ENCODE results near the gene ARSB. TPM values are rescaled to one million over a fixed set of nuclear protein-coding genes. Genes with fewer than 3 reads are reported as not detected.

Gene ARSB
- total and polyA plus RNA-seq, 2 donors (not counting 1 experiment from before 2014, with no cell fraction given) = 10.1 to 27.7 TPM

DNA sequence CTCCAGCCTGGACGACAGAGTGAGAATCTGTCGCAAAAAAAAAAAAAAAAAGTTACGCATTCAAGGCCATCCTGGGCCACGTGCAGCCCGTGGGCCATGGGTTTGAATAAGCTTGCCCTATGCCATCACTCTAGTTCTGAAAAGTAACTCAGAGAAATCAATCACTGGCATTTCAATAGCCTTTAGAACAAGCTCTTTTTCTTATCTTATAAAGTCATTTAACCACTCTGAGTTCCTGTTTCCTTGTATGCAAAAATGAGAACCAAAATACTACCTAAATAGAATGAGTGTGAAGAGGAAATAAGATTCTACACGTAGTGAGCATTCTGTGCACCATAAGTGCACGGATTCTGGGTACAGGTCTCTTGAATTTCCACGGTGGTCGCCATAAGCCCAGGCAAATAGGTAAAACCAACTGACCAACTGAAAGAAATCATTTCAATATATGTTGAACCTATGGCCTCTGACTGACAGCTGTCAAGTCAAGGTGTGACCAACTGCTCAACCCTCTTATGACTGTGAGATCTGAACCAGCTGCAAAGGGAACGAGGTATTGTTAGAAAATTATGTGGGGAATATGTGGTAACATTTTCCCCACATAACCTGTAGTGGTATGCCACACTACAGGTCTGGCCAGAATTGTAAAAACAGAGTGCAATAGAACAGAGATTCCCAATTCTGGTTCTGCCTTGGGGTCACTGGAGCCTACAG is 192.6 kb downstream of the ARSB start:
- H3K9ac ChIP-seq (ENCODE audit: insufficient read depth, low read length) = no peak overlapping the region
- DNase-seq (ENCODE audit: low read depth in 2 of 2) = no peak
- H4K20me1 ChIP-seq (ENCODE audit: control insufficient read depth, extremely low read depth, insufficient read depth, low read length) = no peaks in the 10 kb centered on the region
- H3K4me2 ChIP-seq (ENCODE audit: extremely low read depth, insufficient read depth, low read length) = no peak overlapping the region
- no peak overlapping the region for H3K4me3 ChIP-seq (replicated peaks in 1 of 4; ENCODE audit: control extremely low read depth in 1 of 4, insufficient read depth in 1 of 4, low read depth in 3 of 4, low read length in 4 of 4)
- H3K36me3 ChIP-seq (ENCODE audit: control insufficient read depth, insufficient read depth, low read length) = no peaks in the 10 kb centered on the region
- no peak for TF ChIP-seq EZH2 (IDR thresholded peaks at IDR 0.05; ENCODE audit: low read length, missing control alignments)
- TF ChIP-seq, protein P1, sequence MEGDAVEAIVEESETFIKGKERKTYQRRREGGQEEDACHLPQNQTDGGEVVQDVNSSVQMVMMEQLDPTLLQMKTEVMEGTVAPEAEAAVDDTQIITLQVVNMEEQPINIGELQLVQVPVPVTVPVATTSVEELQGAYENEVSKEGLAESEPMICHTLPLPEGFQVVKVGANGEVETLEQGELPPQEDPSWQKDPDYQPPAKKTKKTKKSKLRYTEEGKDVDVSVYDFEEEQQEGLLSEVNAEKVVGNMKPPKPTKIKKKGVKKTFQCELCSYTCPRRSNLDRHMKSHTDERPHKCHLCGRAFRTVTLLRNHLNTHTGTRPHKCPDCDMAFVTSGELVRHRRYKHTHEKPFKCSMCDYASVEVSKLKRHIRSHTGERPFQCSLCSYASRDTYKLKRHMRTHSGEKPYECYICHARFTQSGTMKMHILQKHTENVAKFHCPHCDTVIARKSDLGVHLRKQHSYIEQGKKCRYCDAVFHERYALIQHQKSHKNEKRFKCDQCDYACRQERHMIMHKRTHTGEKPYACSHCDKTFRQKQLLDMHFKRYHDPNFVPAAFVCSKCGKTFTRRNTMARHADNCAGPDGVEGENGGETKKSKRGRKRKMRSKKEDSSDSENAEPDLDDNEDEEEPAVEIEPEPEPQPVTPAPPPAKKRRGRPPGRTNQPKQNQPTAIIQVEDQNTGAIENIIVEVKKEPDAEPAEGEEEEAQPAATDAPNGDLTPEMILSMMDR (conservative IDR thresholded peaks at IDR 0.05 in 1 of 2, IDR thresholded peaks at IDR 0.05 in 1 of 2; ENCODE audit: low read depth in 1 of 2, low read length in 2 of 2) = no peak
- H3K27me3 ChIP-seq (ENCODE audit: control insufficient read depth, insufficient read depth, low read length) = no peaks in the 10 kb centered on the region
- no peaks in the 10 kb centered on the region for H3K4me1 ChIP-seq (ENCODE audit: control insufficient read depth, extremely low read depth, insufficient read depth, low read length)
- no peak overlapping the region for H3K27ac ChIP-seq (ENCODE audit: insufficient read depth, low read length)
- H3K9me3 ChIP-seq (ENCODE audit: control insufficient read depth, insufficient read depth, low read depth, low read length) = no peaks in the 10 kb centered on the region
- H3K79me2 ChIP-seq (ENCODE audit: control insufficient read depth, insufficient read depth, low read length) = no peaks in the 10 kb centered on the region
- no peak overlapping the region for H2AFZ ChIP-seq (ENCODE audit: low read length)

DNA sequence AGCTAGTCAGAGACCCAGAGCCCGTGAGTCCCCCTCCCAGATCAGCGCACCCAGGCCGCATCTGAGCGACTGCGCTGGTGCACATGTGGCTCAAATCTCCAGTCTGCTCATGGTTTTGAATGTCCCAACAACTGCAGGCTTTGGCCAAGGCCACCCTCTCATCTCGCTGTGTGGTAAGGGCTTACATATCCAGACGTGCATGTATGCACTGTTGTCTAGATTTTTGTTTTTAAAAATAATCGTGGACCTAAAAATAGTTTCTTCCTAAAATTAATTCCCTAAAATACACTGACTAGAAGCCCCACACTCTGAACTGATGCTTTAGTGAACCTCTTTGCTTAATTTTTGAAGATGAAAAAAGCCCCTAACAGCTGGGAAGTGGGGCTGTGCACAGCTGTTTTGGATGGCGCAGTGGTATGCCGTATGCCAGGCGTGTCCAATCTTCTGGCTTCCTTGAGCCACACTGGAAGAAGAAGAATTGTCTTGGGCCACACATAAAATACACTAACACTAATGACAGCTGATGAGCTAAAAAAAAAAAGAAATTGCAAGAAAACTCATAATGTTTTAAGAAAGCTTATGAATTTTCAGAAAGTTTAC is 193.5 kb downstream of the ARSB start:
- DNase-seq (ENCODE audit: low read depth in 2 of 2) = no peak
- no peaks in the 10 kb centered on the region for H4K20me1 ChIP-seq (ENCODE audit: control insufficient read depth, extremely low read depth, insufficient read depth, low read length)
- H2AFZ ChIP-seq (ENCODE audit: low read length) = no peak overlapping the region
- H3K4me3 ChIP-seq (replicated peaks in 1 of 4; ENCODE audit: control extremely low read depth in 1 of 4, insufficient read depth in 1 of 4, low read depth in 3 of 4, low read length in 4 of 4) = no peak overlapping the region
- no peaks in the 10 kb centered on the region for H3K27me3 ChIP-seq (ENCODE audit: control insufficient read depth, insufficient read depth, low read length)
- H3K4me1 ChIP-seq (ENCODE audit: control insufficient read depth, extremely low read depth, insufficient read depth, low read length) = no peaks in the 10 kb centered on the region
- no peak overlapping the region for H3K9ac ChIP-seq (ENCODE audit: insufficient read depth, low read length)
- H3K27ac ChIP-seq (ENCODE audit: insufficient read depth, low read length) = no peak overlapping the region
- H3K4me2 ChIP-seq (ENCODE audit: extremely low read depth, insufficient read depth, low read length) = no peak overlapping the region
- no peaks in the 10 kb centered on the region for H3K79me2 ChIP-seq (ENCODE audit: control insufficient read depth, insufficient read depth, low read length)
- H3K9me3 ChIP-seq (ENCODE audit: control insufficient read depth, insufficient read depth, low read depth, low read length) = no peaks in the 10 kb centered on the region
- TF ChIP-seq, protein P1 (conservative IDR thresholded peaks at IDR 0.05 in 1 of 2, IDR thresholded peaks at IDR 0.05 in 1 of 2; ENCODE audit: low read depth in 1 of 2, low read length in 2 of 2) = no peak
- TF ChIP-seq EZH2 (IDR thresholded peaks at IDR 0.05; ENCODE audit: low read length, missing control alignments) = no peak
- no peaks in the 10 kb centered on the region for H3K36me3 ChIP-seq (ENCODE audit: control insufficient read depth, insufficient read depth, low read length)

DNA sequence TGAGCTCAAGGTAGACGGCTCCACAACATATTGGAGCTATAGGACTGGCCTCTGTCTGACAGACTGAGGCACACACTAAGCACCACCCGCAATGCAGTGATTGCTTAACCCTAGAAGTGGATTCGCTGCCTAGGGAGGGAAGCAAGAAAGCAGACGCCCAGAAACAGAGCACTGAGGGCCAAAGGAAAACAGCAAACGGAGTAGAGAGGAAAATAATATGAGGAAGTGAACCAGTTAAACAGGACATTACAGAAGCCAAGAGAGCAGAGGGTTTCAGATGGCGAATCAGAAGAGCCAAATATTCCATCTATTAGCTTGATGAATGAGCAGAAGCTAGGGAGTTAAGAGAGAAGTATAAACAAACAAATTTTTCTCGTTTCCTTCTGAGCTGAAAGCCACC is 197.3 kb downstream of the ARSB start:
- no peaks in the 10 kb centered on the region for H3K36me3 ChIP-seq (ENCODE audit: control insufficient read depth, insufficient read depth, low read length)
- no peaks in the 10 kb centered on the region for H3K4me1 ChIP-seq (ENCODE audit: control insufficient read depth, extremely low read depth, insufficient read depth, low read length)
- TF ChIP-seq, protein P1 (conservative IDR thresholded peaks at IDR 0.05 in 1 of 2, IDR thresholded peaks at IDR 0.05 in 1 of 2; ENCODE audit: low read depth in 1 of 2, low read length in 2 of 2) = no peak
- TF ChIP-seq EZH2 (IDR thresholded peaks at IDR 0.05; ENCODE audit: low read length, missing control alignments) = no peak
- H3K27me3 ChIP-seq (ENCODE audit: control insufficient read depth, insufficient read depth, low read length) = no peaks in the 10 kb centered on the region
- no peak overlapping the region for H3K9ac ChIP-seq (ENCODE audit: insufficient read depth, low read length)
- no peak overlapping the region for H3K4me2 ChIP-seq (ENCODE audit: extremely low read depth, insufficient read depth, low read length)
- H3K27ac ChIP-seq (ENCODE audit: insufficient read depth, low read length) = no peak overlapping the region
- H2AFZ ChIP-seq (ENCODE audit: low read length) = no peak overlapping the region
- DNase-seq (ENCODE audit: low read depth in 2 of 2) = peak in 1 of 2 donors; percentile 65
- no peaks in the 10 kb centered on the region for H3K79me2 ChIP-seq (ENCODE audit: control insufficient read depth, insufficient read depth, low read length)
- H3K4me3 ChIP-seq (replicated peaks in 1 of 4; ENCODE audit: control extremely low read depth in 1 of 4, insufficient read depth in 1 of 4, low read depth in 3 of 4, low read length in 4 of 4) = no peak overlapping the region
- no peaks in the 10 kb centered on the region for H4K20me1 ChIP-seq (ENCODE audit: control insufficient read depth, extremely low read depth, insufficient read depth, low read length)
- H3K9me3 ChIP-seq (ENCODE audit: control insufficient read depth, insufficient read depth, low read depth, low read length) = no peaks in the 10 kb centered on the region
